ENCODE data around the gene ARAF. TPM values are rescaled to one million over a fixed set of nuclear protein-coding genes. Genes with fewer than 3 reads are reported as not detected.
A peak's percentile ranks its signal among the peaks of the same experiment; 100 is the strongest.
"Not testable (repeated sequence)": the region's sequence is repeated elsewhere in the genome, so short reads cannot be mapped to it uniquely, and the experiment has no call there.

Gene ARAF
- polyA plus RNA-seq (ENCODE audit: insufficient read length in 3 of 3) = 10 to 100 TPM; 49.6 to 62.6 (median 56.5) TPM

GRCh38 chrX:47560934-47561658, at the start of gene ARAF:
Gene ARAF, plus strand, starts transcription at chrX:47561205. Its CDS starts 1,763 bp downstream, at chrX:47562968.
- DNase-seq (ENCODE audit: low read depth in 3 of 3, low spot score in 2 of 3) = peak; percentile 94 to 98 (median 94)

DNA sequence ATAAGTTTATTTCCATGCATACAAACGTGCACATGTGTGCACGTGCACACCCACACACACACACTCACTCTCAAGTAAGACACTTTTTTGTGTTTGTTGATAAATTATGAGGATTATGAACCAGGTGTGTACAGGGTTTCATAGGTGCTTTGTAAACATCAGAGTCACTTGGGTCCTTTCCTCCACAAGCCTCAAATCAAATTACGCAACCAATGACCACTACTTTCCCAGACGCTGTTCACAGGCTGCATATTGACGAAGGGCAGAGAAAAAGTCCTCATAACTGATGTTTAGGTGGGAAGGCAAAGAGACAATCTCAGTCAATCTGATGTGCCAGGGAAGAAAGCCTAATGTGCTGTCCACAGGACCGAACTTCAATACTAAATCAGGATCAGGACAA, 48.6 kb upstream of the ARAF start:
- DNase-seq (ENCODE audit: low read depth in 3 of 3, low spot score in 2 of 3) = not testable (repeated sequence)

- DNase-seq (ENCODE audit: low read depth in 3 of 3, low spot score in 2 of 3) = not testable (repeated sequence)
Observed at GRCh38 chrX:47513034-47513965, 47.7 kb upstream of the ARAF start.

DNA sequence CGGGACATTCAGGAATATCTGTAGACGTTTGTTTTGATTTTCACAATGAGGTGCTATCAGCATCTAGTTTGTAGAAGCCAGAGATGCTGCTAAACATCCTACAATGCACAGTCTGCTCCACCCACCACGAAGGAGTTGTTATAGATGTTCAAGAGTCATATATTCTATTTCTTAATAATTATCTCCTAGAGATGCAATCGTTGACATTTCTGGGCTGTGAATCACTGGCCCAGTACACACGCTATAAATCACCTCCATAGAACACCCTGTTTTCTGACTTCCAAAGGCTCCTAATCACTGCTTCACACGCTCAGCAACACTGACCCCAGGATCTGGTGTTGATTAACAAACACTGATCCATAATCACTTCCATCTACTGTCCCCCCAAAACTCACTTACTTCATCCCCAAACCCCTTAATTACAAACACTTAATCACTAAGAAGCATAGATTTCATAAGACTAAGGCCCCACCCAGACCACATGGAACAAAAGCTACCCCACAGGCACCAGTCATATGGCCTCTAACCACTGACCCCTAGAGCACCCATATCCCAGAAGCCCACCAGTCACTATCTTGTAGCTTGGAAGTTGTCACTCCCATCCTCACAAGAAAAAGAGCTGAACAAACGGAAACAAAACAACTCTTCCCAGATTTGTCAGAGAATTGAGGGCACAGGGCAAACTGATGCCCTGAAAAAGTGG, 46.3 kb upstream of the ARAF start:
- no peak for DNase-seq (ENCODE audit: low read depth in 3 of 3, low spot score in 2 of 3)

DNA sequence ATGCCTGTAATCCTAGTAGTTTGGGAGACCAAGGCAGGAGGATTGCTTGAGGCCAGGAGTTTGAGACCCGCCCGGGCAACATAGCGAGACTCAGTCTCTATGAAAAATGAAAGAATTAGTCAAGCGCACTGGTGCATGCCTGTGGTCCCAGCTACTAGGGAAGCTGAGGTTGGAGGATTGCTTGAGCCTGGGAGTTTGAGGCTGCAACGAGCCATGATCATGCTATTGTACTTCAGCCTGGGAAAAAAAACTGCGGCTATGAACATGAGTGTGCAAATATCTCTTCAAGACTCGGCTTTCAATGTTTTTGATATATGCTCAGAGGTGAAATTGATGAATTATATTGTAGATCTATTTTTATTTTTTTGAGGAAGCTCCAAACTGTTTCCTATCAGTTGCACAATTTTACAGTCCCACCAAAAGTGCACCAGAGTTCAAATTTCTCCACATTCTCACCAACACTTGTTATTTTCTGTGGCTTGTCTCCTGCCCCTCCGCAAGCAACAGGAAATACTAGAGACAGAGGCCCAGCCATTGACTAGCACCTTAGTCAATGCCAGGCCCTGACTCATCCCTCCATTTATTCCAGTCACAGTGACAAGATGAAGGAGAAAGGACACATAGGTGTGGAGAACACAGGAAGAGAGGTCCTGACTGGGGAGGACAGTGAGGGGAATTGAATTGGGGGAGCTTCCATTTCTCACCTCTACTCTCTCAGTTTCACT, 44.9 kb upstream of the ARAF start:
- no peak for DNase-seq (ENCODE audit: low read depth in 3 of 3, low spot score in 2 of 3)

DNA sequence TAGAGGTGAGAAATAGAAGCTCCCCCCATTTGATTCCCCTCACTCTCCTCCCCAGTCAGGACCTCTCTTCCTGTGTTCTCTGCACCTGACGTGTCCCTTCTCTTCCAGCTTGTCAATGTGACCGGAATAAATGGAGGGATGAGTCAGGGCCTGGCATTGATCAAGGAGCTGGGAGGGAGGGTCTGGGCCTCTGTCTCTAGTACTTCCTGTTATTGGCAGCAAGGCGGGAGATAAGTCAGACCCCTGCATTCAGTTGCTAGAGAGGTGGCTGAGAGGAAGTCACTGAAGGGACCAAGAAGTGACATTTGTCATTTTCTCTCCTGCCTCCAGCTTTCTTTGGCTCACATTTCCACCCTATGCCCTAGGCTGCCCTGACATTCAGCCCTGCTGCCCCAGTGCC, 42.9 kb upstream of the ARAF start:
- no peak for DNase-seq (ENCODE audit: low read depth in 3 of 3, low spot score in 2 of 3)

GRCh38 chrX:47523297-47523696, 37.7 kb upstream of the ARAF start:
- DNase-seq (ENCODE audit: low read depth in 3 of 3, low spot score in 2 of 3) = peak in 1 of 3 donors; percentile 57

- DNase-seq (ENCODE audit: low read depth in 3 of 3, low spot score in 2 of 3) = no peak
Observed at GRCh38 chrX:47523713-47524166, 37.3 kb upstream of the ARAF start.

- DNase-seq (ENCODE audit: low read depth in 3 of 3, low spot score in 2 of 3) = no peak
Observed at GRCh38 chrX:47529548-47529947, 31.5 kb upstream of the ARAF start.

GRCh38 chrX:47530049-47530448, 31.0 kb upstream of the ARAF start:
- no peak for DNase-seq (ENCODE audit: low read depth in 3 of 3, low spot score in 2 of 3)

DNA sequence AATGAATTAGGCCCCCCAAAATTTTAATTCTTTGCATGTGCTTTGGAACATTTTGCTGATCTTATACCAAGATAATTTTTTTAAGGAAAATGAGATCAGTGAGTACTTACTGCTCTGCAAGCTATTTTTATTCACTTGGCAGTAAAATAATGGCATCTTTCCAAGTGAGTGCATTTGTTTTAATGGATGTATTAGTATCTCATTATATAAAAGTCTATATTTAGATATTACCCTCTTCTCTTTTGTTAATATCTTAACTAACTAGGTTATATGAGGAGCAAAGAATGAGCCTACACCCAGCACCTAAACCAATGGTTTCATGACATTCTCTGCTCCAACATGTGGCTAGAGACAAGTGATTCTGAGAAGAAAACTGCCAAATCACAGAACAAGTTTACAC, 21.1 kb upstream of the ARAF start:
- no peak for DNase-seq (ENCODE audit: low read depth in 3 of 3, low spot score in 2 of 3)

DNA sequence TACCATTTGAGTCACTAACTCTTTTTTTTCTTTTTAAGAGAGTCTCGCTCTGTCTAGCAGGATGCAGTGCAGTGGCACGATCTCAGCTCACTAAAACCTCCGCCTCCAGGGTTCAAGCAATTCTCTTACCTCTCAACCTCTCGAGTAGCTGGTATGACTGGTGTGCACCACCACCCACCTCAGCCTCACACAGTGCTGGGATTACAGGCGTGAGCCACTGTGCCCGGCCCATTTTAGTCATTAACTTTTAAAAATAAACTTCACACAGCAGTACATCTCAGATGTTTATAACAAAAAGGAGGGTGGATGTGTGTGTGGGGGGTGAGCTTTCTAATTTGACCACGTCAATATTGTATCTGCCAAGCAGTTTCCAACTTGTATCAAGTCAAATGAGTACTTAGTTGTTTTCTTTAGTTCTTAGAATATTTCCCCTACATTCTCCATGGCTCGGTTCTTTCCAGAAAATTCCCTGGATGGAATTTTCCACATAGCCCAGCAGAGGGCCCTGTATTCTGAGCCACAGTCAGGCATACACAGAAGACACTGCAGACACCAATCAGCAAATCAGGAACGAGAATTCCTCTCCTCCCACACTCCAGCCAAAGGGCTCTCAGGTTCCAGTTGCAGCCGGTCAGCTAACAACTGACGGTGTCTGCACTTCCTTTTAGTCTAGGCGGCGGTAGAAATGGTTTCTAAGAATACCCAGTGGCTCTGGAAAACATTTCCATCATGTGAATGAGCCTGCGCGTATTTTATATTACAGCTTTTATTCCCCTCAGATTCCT, 20.1 kb upstream of the ARAF start:
- peak in 2 of 3 donors; percentile 61 to 73 for DNase-seq (ENCODE audit: low read depth in 3 of 3, low spot score in 2 of 3)

DNA sequence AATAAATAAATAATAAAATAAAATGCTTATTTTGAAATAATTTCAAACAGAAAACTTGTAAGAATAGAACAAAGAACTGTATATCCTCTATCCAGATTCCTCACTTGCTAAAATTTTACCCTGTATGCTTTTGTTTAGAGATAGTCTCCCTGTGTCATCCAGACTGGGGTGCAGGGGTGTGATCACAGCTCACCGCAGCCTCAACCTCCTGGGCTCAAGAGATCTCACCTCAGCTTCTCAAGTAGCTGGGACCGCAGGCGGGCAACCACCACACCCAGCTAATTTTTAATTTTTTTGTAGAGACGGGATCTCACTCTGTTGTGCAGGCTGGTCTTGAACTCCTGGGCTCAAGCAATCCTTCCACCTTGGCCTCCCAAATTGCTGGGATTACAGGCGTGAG, 17.5 kb upstream of the ARAF start:
- DNase-seq (ENCODE audit: low read depth in 3 of 3, low spot score in 2 of 3) = no peak

DNA sequence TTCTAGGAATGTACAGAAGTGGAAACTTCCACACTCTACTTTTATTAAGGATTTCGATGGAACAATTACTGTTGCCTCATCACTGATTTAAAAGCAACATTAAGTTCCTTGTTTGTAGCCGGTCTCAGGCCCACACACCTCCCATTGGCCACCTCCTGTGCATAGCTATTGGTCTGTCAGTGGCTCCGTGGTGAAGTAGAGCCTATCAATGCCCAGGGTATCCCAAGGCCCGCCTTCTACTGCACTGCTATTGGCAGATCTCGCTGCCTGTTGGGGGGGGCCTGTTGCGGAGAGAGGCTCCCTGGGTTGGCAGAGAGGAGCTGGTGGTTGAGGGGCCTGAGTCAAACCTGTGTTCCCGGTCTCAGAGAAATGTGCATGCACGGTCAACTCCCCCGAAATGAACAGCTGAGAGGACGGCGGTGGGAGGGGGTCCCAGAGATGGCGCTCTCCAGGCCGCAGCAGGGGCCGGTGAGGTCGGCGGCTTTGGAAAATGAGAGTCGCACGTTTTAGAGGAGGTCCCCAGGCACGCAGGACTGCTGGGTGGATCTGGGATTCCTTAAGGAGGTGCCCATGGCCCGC, 4.9 kb upstream of the ARAF start:
- DNase-seq (ENCODE audit: low read depth in 3 of 3, low spot score in 2 of 3) = peak in 1 of 3 donors; percentile 72

GRCh38 chrX:47558436-47558835, 2.6 kb upstream of the ARAF start:
- DNase-seq (ENCODE audit: low read depth in 3 of 3, low spot score in 2 of 3) = no peak

- DNase-seq (ENCODE audit: low read depth in 3 of 3, low spot score in 2 of 3) = no peak
Observed at GRCh38 chrX:47560179-47560933, 649 bp upstream of the ARAF start.

DNA sequence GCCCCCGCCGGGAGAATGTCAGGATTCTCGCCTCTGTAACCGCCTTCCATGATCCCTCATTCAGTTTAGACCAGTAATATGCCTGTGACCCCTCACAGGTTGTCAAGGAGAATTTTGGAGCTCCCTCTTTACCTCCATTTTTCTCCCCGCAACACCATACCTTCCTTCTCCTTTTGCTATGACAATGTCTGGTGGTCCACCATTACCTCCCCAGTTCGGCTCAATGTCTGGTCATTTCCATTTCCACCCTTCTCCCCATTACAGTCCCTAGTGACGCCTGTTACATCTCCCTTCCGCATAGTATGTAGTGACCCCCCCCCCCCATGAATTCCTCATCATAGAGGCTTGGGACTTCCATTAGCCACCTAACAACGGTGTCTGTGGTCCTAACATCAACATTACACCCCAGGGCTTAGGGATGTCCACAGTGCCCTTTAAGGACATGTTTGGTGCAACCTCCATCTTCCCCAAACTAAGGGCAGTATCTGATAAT, 700 bp downstream of the ARAF start:
- no peak for DNase-seq (ENCODE audit: low read depth in 3 of 3, low spot score in 2 of 3)

DNA sequence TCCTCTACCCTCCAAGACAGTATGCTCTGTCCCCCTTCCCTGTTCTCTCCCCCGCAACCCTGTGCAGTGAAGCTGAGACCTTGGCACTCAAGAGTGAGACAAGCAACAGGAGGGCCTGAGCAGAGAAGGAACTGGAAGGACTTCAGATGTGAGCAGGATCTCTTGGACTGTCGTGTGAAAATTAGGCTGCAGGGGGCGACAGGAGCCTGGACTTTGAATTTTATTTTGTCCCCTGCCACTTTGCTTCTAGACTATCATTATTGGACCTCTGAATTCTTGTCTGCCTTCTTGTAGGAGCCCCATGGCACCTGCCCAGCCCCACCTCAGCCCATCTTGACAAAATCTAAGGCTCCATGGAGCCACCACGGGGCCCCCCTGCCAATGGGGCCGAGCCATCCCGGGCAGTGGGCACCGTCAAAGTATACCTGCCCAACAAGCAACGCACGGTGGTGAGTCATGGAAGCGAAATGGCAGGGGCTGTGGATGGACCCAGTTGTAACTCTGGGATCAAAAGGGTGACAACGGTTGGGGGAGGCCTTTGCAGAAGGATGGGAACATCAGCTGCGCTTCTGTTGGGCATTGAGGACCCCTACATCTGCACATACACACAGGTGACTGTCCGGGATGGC, 1.7 kb downstream of the ARAF start:
- DNase-seq (ENCODE audit: low read depth in 3 of 3, low spot score in 2 of 3) = no peak
